ENCODE data around the gene BCKDHA. TPM values are rescaled to one million over a fixed set of nuclear protein-coding genes. Genes with fewer than 3 reads are reported as not detected.
A peak's percentile ranks its signal among the peaks of the same experiment; 100 is the strongest.
"Not testable (repeated sequence)": the region's sequence is repeated elsewhere in the genome, so short reads cannot be mapped to it uniquely, and the experiment has no call there.

The BCKDHA gene
- total RNA-seq, 1 donor from 2014 or later, result 73.1 TPM

- no peak for DNase-seq (ENCODE audit: low read depth)
Observed at GRCh38 chr19:41443813-41444455, 46.3 kb downstream of the BCKDHA start.

GRCh38 chr19:41445575-41445974 is 48.0 kb downstream of the BCKDHA start:
- no peak for DNase-seq (ENCODE audit: low read depth)

GRCh38 chr19:41447732-41448332 is 50.2 kb downstream of the BCKDHA start:
- no peak for DNase-seq (ENCODE audit: low read depth)

- peak; percentile 25 for DNase-seq (ENCODE audit: low read depth)
Observed at GRCh38 chr19:41449079-41449864, 51.7 kb downstream of the BCKDHA start.

GRCh38 chr19:41449865-41450178 is 52.2 kb downstream of the BCKDHA start:
- no peak for DNase-seq (ENCODE audit: low read depth)

GRCh38 chr19:41452584-41453275 is 55.1 kb downstream of the BCKDHA start:
- no peak for DNase-seq (ENCODE audit: low read depth)

- DNase-seq (ENCODE audit: low read depth), result no peak
Observed at GRCh38 chr19:41455936-41456335, 58.3 kb downstream of the BCKDHA start.

- no peak for DNase-seq (ENCODE audit: low read depth)
Observed at GRCh38 chr19:41456342-41456918, 58.8 kb downstream of the BCKDHA start.

- DNase-seq (ENCODE audit: low read depth), result no peak
Observed at GRCh38 chr19:41457241-41457640, 59.6 kb downstream of the BCKDHA start.

- no peak for DNase-seq (ENCODE audit: low read depth)
Observed at GRCh38 chr19:41462497-41462896, 64.9 kb downstream of the BCKDHA start.

- DNase-seq (ENCODE audit: low read depth), result not testable (repeated sequence)
Observed at GRCh38 chr19:41463257-41464256, 65.9 kb downstream of the BCKDHA start.

Other genes with a start within 250 kb of the BCKDHA start
- gene CYP2S1, start 204.6 kb upstream of the BCKDHA start, total RNA-seq, result 2.2 and 3.1 TPM in 2 replicates
- 151 and 220 TPM in 2 replicates for gene AXL, start 178.6 kb upstream of the BCKDHA start, total RNA-seq
- 68.1 and 131 TPM in 2 replicates for gene HNRNPUL1, start 133.4 kb upstream of the BCKDHA start, total RNA-seq
- 5.2 and 15.0 TPM in 2 replicates for gene CCDC97, start 87.6 kb upstream of the BCKDHA start, total RNA-seq
- 4.9 and 44.8 TPM in 2 replicates for gene TGFB1, start 43.9 kb upstream of the BCKDHA start, total RNA-seq
- gene B9D2, start 33.7 kb upstream of the BCKDHA start, total RNA-seq, result 7.4 and 10.1 TPM in 2 replicates
- gene TMEM91, start 21.3 kb upstream of the BCKDHA start, total RNA-seq, result 3.0 and 9.0 TPM in 2 replicates
- 5.2 and 8.2 TPM in 2 replicates for gene EXOSC5, start 459 bp upstream of the BCKDHA start, total RNA-seq
- 0.87 and 2.1 TPM in 2 replicates for gene B3GNT8, start 29.6 kb downstream of the BCKDHA start, total RNA-seq
- 39.8 and 58.4 TPM in 2 replicates for gene DMAC2, start 42.1 kb downstream of the BCKDHA start, total RNA-seq
- not detected in 2 replicates for gene ERICH4, start 45.3 kb downstream of the BCKDHA start, total RNA-seq
- not detected in 2 replicates for gene CEACAM21, start 178.3 kb downstream of the BCKDHA start, total RNA-seq
- gene CEACAM4, start 229.3 kb downstream of the BCKDHA start, total RNA-seq, result not detected in 2 replicates

Data from renal cortical epithelial cell (primary cell).